ENCODE measurements around the gene MICU1. TPM values are rescaled to one million over a fixed set of nuclear protein-coding genes. Genes with fewer than 3 reads are reported as not detected.

The MICU1 gene
- total and polyA plus RNA-seq, 2 of the 13 experiments (the other 11 are each of a cell fraction or from before 2014, with no cell fraction given): 32.5 to 56.1 TPM

- TF ChIP-seq SNAI1 (CRISPR knock-in tag; IDR thresholded peaks at IDR 0.05; ENCODE audit: borderline replicate concordance): no peak
- no peak for TF ChIP-seq TEAD2 (CRISPR knock-in tag; IDR thresholded peaks at IDR 0.05)
- TF ChIP-seq CSRNP2 (CRISPR knock-in tag; conservative IDR thresholded peaks at IDR 0.05; ENCODE audit: low read depth): no peak
- TF ChIP-seq ARID4A (CRISPR knock-in tag; IDR thresholded peaks at IDR 0.05; ENCODE audit: borderline replicate concordance): no peak
- TF ChIP-seq NR3C1 (CRISPR knock-in tag; IDR thresholded peaks at IDR 0.05): no peak
- no peak for TF ChIP-seq ZSCAN21 (CRISPR knock-in tag; IDR thresholded peaks at IDR 0.05; ENCODE audit: borderline replicate concordance)
- TF ChIP-seq ZNF703 (CRISPR knock-in tag; IDR thresholded peaks at IDR 0.05; ENCODE audit: borderline replicate concordance): no peak
- TF ChIP-seq, protein P1, sequence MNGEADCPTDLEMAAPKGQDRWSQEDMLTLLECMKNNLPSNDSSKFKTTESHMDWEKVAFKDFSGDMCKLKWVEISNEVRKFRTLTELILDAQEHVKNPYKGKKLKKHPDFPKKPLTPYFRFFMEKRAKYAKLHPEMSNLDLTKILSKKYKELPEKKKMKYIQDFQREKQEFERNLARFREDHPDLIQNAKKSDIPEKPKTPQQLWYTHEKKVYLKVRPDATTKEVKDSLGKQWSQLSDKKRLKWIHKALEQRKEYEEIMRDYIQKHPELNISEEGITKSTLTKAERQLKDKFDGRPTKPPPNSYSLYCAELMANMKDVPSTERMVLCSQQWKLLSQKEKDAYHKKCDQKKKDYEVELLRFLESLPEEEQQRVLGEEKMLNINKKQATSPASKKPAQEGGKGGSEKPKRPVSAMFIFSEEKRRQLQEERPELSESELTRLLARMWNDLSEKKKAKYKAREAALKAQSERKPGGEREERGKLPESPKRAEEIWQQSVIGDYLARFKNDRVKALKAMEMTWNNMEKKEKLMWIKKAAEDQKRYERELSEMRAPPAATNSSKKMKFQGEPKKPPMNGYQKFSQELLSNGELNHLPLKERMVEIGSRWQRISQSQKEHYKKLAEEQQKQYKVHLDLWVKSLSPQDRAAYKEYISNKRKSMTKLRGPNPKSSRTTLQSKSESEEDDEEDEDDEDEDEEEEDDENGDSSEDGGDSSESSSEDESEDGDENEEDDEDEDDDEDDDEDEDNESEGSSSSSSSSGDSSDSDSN (CRISPR knock-in tag; IDR thresholded peaks at IDR 0.05): no peak
- peak; percentile 29; the same call in 1 of the 2 replicates for TF ChIP-seq ZBTB33 (CRISPR knock-in tag; IDR thresholded peaks at IDR 0.05)
- no peak for TF ChIP-seq ZHX1 (CRISPR knock-in tag; IDR thresholded peaks at IDR 0.05; ENCODE audit: low read depth)
- TF ChIP-seq SUZ12 (IDR thresholded peaks at IDR 0.05; ENCODE audit: low read depth, low read length): no peak
- TF ChIP-seq GABPB1 (CRISPR knock-in tag; IDR thresholded peaks at IDR 0.05): no peak
- TF ChIP-seq ZNF232 (CRISPR knock-in tag; IDR thresholded peaks at IDR 0.05; ENCODE audit: borderline replicate concordance): no peak
Measured at GRCh38 chr10:72364239-72364777, 261.6 kb downstream of the MICU1 start (continued).

Measured in HepG2 (cell line).